ENCODE data around the gene ERAS.

Gene ERAS

GRCh38 chrX:48800574-48801279, 25.6 kb upstream of the ERAS start:
- no CpG with 5 or more reads among the region's 17 CpGs for WGBS (ENCODE audit: extremely low coverage, insufficient coverage, low lambda C conversion rate)

GRCh38 chrX:48801280-48802088, 24.8 kb upstream of the ERAS start, which contains the start of gene HDAC6:
Gene HDAC6 (plus strand): TSS chrX:48802067. CDS start chrX:48802693, 626 bp downstream.
- Histone ChIP-seq H2BK120ac (ENCODE audit: low read depth, low read length) (no peak within 1 kb of the TSS), H3K36me3 (ENCODE audit: control insufficient read depth, insufficient read depth, low read length) (no peaks in the 10 kb centered on the region), H3K18ac (ENCODE audit: low read length) (peak within 1 kb of the TSS; percentile 94), H3K79me1 (ENCODE audit: low read length) (no peaks in the 10 kb centered on the region), H3K4me2 (ENCODE audit: low read length) (peak within 1 kb of the TSS; percentile 74), H3K27ac (ENCODE audit: low read depth, low read length) (peak within 1 kb of the TSS; percentile 95), H3K27me3 (ENCODE audit: insufficient read depth, low read length, poor library complexity) (no peaks in the 10 kb centered on the region), H2AK5ac (ENCODE audit: low read length) (no peak within 1 kb of the TSS), H3K4ac (ENCODE audit: low read depth, low read length) (no peak within 1 kb of the TSS), H3K9ac (ENCODE audit: low read length) (peak within 1 kb of the TSS; percentile 89), H3K23ac (ENCODE audit: low read length) (no peak within 1 kb of the TSS), H3K4me1 (ENCODE audit: control insufficient read depth, low read depth, low read length) (no peaks in the 10 kb centered on the region), H3K79me2 (ENCODE audit: control insufficient read depth, insufficient read depth, low read length) (no peaks in the 10 kb centered on the region), H2BK5ac (ENCODE audit: low read length) (peak within 1 kb of the TSS; percentile 82), H3K4me3 (ENCODE audit: low read length) (peak within 1 kb of the TSS; percentile 75), H3K56ac (ENCODE audit: low read length) (peak within 1 kb of the TSS; percentile 95), H4K5ac (ENCODE audit: low read length) (peak within 1 kb of the TSS; percentile 71), H2BK15ac (replicated peaks; ENCODE audit: low read depth) (no peak within 1 kb of the TSS), H4K8ac (ENCODE audit: low read depth, low read length) (no peak within 1 kb of the TSS)
- no CpG with 5 or more reads among the region's 89 CpGs for WGBS (ENCODE audit: extremely low coverage, insufficient coverage, low lambda C conversion rate)
- peak; percentile 99 for DNase-seq

More at GRCh38 chrX:48800574-48801279, 25.6 kb upstream of the ERAS start:
- peak overlapping the region; percentile 89 for H3K9ac ChIP-seq (ENCODE audit: low read length)
- no peak overlapping the region for H3K18ac ChIP-seq (ENCODE audit: low read length)
- H3K27me3 ChIP-seq (ENCODE audit: insufficient read depth, low read length, poor library complexity) = no peaks in the 10 kb centered on the region
- peak overlapping the region; percentile 41 for H3K27ac ChIP-seq (ENCODE audit: low read depth, low read length)
- H3K4me1 ChIP-seq (ENCODE audit: control insufficient read depth, low read depth, low read length) = no peaks in the 10 kb centered on the region
- peak overlapping the region; percentile 58 for H3K4me3 ChIP-seq (ENCODE audit: low read length)
- no peak overlapping the region for H3K23ac ChIP-seq (ENCODE audit: low read length)
- H4K8ac ChIP-seq (ENCODE audit: low read depth, low read length) = no peak overlapping the region
- H3K56ac ChIP-seq (ENCODE audit: low read length) = peak overlapping the region; percentile 86
- H3K4ac ChIP-seq (ENCODE audit: low read depth, low read length) = no peak overlapping the region
- H2BK5ac ChIP-seq (ENCODE audit: low read length) = no peak overlapping the region
- H3K4me2 ChIP-seq (ENCODE audit: low read length) = peak overlapping the region; percentile 74
- peak overlapping the region; percentile 71 for H4K5ac ChIP-seq (ENCODE audit: low read length)
- no peaks in the 10 kb centered on the region for H3K36me3 ChIP-seq (ENCODE audit: control insufficient read depth, insufficient read depth, low read length)
- no peak overlapping the region for H2BK120ac ChIP-seq (ENCODE audit: low read depth, low read length)
- H2BK15ac ChIP-seq (replicated peaks; ENCODE audit: low read depth) = no peak overlapping the region
- DNase-seq = peak; percentile 6
- no peak overlapping the region for H2AK5ac ChIP-seq (ENCODE audit: low read length)
- H3K79me2 ChIP-seq (ENCODE audit: control insufficient read depth, insufficient read depth, low read length) = no peaks in the 10 kb centered on the region
- H3K79me1 ChIP-seq (ENCODE audit: low read length) = no peaks in the 10 kb centered on the region

GRCh38 chrX:48802089-48802904, 24.0 kb upstream of the ERAS start:
- H2BK15ac ChIP-seq (replicated peaks; ENCODE audit: low read depth) = no peak overlapping the region
- H3K4me3 ChIP-seq (ENCODE audit: low read length) = peak overlapping the region; percentile 75
- H3K79me2 ChIP-seq (ENCODE audit: control insufficient read depth, insufficient read depth, low read length) = no peaks in the 10 kb centered on the region
- no peaks in the 10 kb centered on the region for H3K4me1 ChIP-seq (ENCODE audit: control insufficient read depth, low read depth, low read length)
- peak overlapping the region; percentile 95 for H3K27ac ChIP-seq (ENCODE audit: low read depth, low read length)
- H3K18ac ChIP-seq (ENCODE audit: low read length) = peak overlapping the region; percentile 76
- peak; percentile 95 for DNase-seq
- H3K56ac ChIP-seq (ENCODE audit: low read length) = peak overlapping the region; percentile 90
- H2BK5ac ChIP-seq (ENCODE audit: low read length) = peak overlapping the region; percentile 82
- peak overlapping the region; percentile 38 for H3K4me2 ChIP-seq (ENCODE audit: low read length)
- no CpG with 5 or more reads among the region's 40 CpGs for whole genome bisulfite sequencing (ENCODE audit: extremely low coverage, insufficient coverage, low lambda C conversion rate)
- peak overlapping the region; percentile 88 for H3K9ac ChIP-seq (ENCODE audit: low read length)
- no peak overlapping the region for H3K23ac ChIP-seq (ENCODE audit: low read length)
- H2AK5ac ChIP-seq (ENCODE audit: low read length) = no peak overlapping the region
- H3K27me3 ChIP-seq (ENCODE audit: insufficient read depth, low read length, poor library complexity) = no peaks in the 10 kb centered on the region
- H4K5ac ChIP-seq (ENCODE audit: low read length) = no peak overlapping the region
- H3K79me1 ChIP-seq (ENCODE audit: low read length) = no peaks in the 10 kb centered on the region
- H3K36me3 ChIP-seq (ENCODE audit: control insufficient read depth, insufficient read depth, low read length) = no peaks in the 10 kb centered on the region
- H4K8ac ChIP-seq (ENCODE audit: low read depth, low read length) = no peak overlapping the region
- H2BK120ac ChIP-seq (ENCODE audit: low read depth, low read length) = no peak overlapping the region
- no peak overlapping the region for H3K4ac ChIP-seq (ENCODE audit: low read depth, low read length)

GRCh38 chrX:48802905-48803200, 23.5 kb upstream of the ERAS start:
- peak; percentile 8 for DNase-seq
- no peak overlapping the region for H4K8ac ChIP-seq (ENCODE audit: low read depth, low read length)
- no peaks in the 10 kb centered on the region for H3K36me3 ChIP-seq (ENCODE audit: control insufficient read depth, insufficient read depth, low read length)
- no peaks in the 10 kb centered on the region for H3K27me3 ChIP-seq (ENCODE audit: insufficient read depth, low read length, poor library complexity)
- no peak overlapping the region for H3K18ac ChIP-seq (ENCODE audit: low read length)
- no peak overlapping the region for H2BK120ac ChIP-seq (ENCODE audit: low read depth, low read length)
- no peak overlapping the region for H2BK5ac ChIP-seq (ENCODE audit: low read length)
- H3K9ac ChIP-seq (ENCODE audit: low read length) = peak overlapping the region; percentile 75
- WGBS (ENCODE audit: extremely low coverage, insufficient coverage, low lambda C conversion rate) = no CpG with 5 or more reads among the region's 4 CpGs
- no peak overlapping the region for H3K23ac ChIP-seq (ENCODE audit: low read length)
- no peak overlapping the region for H2AK5ac ChIP-seq (ENCODE audit: low read length)
- H3K79me2 ChIP-seq (ENCODE audit: control insufficient read depth, insufficient read depth, low read length) = no peaks in the 10 kb centered on the region
- H3K4me3 ChIP-seq (ENCODE audit: low read length) = peak overlapping the region; percentile 46
- peak overlapping the region; percentile 57 for H3K27ac ChIP-seq (ENCODE audit: low read depth, low read length)
- H3K4ac ChIP-seq (ENCODE audit: low read depth, low read length) = no peak overlapping the region
- H3K4me2 ChIP-seq (ENCODE audit: low read length) = peak overlapping the region; percentile 38
- no peak overlapping the region for H2BK15ac ChIP-seq (replicated peaks; ENCODE audit: low read depth)
- H3K79me1 ChIP-seq (ENCODE audit: low read length) = no peaks in the 10 kb centered on the region
- no peak overlapping the region for H4K5ac ChIP-seq (ENCODE audit: low read length)
- peak overlapping the region; percentile 83 for H3K56ac ChIP-seq (ENCODE audit: low read length)
- no peaks in the 10 kb centered on the region for H3K4me1 ChIP-seq (ENCODE audit: control insufficient read depth, low read depth, low read length)

- no peak overlapping the region for H2AK5ac ChIP-seq (ENCODE audit: low read length)
- no peak overlapping the region for H3K4me2 ChIP-seq (ENCODE audit: low read length)
- no peak overlapping the region for H3K23ac ChIP-seq (ENCODE audit: low read length)
- no peaks in the 10 kb centered on the region for H3K79me1 ChIP-seq (ENCODE audit: low read length)
- no peak overlapping the region for H3K18ac ChIP-seq (ENCODE audit: low read length)
- H2BK120ac ChIP-seq (ENCODE audit: low read depth, low read length) = no peak overlapping the region
- no peak overlapping the region for H2BK15ac ChIP-seq (replicated peaks; ENCODE audit: low read depth)
- no peak overlapping the region for H4K5ac ChIP-seq (ENCODE audit: low read length)
- H3K36me3 ChIP-seq (ENCODE audit: control insufficient read depth, insufficient read depth, low read length) = no peaks in the 10 kb centered on the region
- no peak overlapping the region for H3K27ac ChIP-seq (ENCODE audit: low read depth, low read length)
- no peak overlapping the region for H3K9ac ChIP-seq (ENCODE audit: low read length)
- no CpG with 5 or more reads among the region's 4 CpGs for WGBS (ENCODE audit: extremely low coverage, insufficient coverage, low lambda C conversion rate)
- no peaks in the 10 kb centered on the region for H3K4me1 ChIP-seq (ENCODE audit: control insufficient read depth, low read depth, low read length)
- H3K79me2 ChIP-seq (ENCODE audit: control insufficient read depth, insufficient read depth, low read length) = no peaks in the 10 kb centered on the region
- H3K4me3 ChIP-seq (ENCODE audit: low read length) = no peak overlapping the region
- H3K4ac ChIP-seq (ENCODE audit: low read depth, low read length) = no peak overlapping the region
- H2BK5ac ChIP-seq (ENCODE audit: low read length) = no peak overlapping the region
- no peaks in the 10 kb centered on the region for H3K27me3 ChIP-seq (ENCODE audit: insufficient read depth, low read length, poor library complexity)
- no peak overlapping the region for H4K8ac ChIP-seq (ENCODE audit: low read depth, low read length)
- no peak for DNase-seq
- H3K56ac ChIP-seq (ENCODE audit: low read length) = no peak overlapping the region
These were observed 20.2 kb upstream of the ERAS start for GRCh38 chrX:48806081-48806480.
